LNCaP clone FGC (cell line): ENCODE data around the gene SOX6.

ENCODE experiments used
- DNase-seq: peaks from one replicate; pipeline ENCODE4 v3.0.0-alpha.2; 2011; ENCODE audit warnings: low read depth
- H3K4me3 ChIP-seq: 2 replicates; pipeline ENCODE4 v1.5.1; 2011; ENCODE audit warnings: mild to moderate bottlenecking, low read depth, low read length, control low read depth
- TF ChIP-seq, protein P1 (sequence below): IDR thresholded peaks from 2 replicates; pipeline ENCODE4 v1.5.1; 2012; ENCODE audit warnings: mild to moderate bottlenecking; ENCODE audit not compliant: control insufficient read depth, insufficient read depth; ENCODE audit errors: extremely low read depth

Gene SOX6

DNA sequence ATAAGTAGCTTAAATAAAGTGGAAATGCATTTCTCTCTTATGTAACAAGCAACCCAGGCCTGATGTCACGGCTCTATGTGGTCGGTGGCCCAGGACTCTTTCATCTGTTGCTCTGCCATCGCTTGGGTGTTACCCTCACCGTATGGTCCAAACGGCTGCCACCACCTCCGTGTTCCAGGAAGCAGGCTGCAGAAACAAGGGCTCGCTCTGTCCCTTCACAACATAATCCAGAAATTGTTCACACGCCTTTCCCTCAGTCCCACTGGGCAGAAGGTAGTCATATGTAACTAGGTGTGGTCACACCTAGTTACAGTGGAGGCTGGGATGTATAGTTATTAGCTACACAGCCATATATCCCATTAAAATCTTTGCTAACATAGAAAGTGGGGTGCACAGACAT lies 421.0 kb downstream of the SOX6 start:
- DNase-seq: no peak
- TF ChIP-seq, protein P1, sequence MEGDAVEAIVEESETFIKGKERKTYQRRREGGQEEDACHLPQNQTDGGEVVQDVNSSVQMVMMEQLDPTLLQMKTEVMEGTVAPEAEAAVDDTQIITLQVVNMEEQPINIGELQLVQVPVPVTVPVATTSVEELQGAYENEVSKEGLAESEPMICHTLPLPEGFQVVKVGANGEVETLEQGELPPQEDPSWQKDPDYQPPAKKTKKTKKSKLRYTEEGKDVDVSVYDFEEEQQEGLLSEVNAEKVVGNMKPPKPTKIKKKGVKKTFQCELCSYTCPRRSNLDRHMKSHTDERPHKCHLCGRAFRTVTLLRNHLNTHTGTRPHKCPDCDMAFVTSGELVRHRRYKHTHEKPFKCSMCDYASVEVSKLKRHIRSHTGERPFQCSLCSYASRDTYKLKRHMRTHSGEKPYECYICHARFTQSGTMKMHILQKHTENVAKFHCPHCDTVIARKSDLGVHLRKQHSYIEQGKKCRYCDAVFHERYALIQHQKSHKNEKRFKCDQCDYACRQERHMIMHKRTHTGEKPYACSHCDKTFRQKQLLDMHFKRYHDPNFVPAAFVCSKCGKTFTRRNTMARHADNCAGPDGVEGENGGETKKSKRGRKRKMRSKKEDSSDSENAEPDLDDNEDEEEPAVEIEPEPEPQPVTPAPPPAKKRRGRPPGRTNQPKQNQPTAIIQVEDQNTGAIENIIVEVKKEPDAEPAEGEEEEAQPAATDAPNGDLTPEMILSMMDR: no peak
- no peak overlapping the region for H3K4me3 ChIP-seq

DNA sequence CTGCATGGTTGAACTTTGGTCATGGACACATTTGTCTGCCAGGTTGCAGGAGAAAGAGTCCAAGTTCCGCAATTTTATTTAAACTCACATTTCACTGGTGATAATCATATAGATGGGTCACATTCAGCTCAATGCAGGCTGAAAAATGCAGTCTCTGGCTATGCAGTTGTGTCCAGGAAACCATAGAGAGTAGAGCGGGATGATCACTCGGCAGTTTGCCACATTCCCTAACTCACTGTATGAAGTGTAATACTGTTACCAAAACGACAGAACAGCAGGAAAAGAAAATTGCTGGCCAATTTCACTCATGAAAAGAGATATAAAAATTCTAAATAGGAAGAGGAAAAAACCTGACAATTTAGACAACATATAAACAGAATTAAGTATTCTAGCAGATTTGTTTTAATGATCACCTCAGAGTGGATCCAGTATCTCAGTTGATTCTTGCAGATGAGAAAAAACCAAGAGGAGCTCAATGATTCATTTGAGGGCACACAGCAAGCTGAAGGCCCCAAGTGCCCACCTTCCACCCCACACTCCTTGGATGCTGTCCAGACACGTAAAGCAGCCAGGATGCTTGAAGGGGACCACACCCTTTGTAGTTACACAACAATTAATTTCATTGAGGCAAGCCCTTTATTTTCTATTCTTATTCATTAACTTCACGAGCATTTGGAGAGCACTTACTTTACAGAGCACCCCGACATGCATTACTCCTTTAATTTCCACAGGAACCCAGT lies 422.3 kb downstream of the SOX6 start:
- TF ChIP-seq, protein P1: no peak
- no peak for DNase-seq

DNA sequence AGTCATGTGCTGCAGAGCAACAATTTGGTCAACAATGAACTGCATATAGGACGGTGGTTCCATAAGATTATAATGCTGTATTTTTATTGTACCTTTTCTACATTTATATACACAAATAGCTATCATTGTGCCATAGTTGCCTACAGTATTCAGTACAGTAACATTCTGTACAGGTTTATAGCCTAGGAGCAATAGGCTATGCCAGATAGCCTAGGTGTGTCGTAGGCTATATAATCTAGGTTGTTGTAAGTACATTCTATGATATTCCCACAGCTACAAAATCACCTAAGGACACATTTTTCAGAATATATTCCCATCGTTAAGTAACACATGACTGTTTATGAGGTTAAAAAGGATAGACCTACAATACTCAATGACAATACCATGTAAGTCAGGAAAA lies 423.9 kb downstream of the SOX6 start:
- TF ChIP-seq, protein P1: no peak
- no peak overlapping the region for H3K4me3 ChIP-seq
- no peak for DNase-seq

More for the DNA sequence above, 422.3 kb downstream of the SOX6 start:
- H3K4me3 ChIP-seq: no peak overlapping the region

DNA sequence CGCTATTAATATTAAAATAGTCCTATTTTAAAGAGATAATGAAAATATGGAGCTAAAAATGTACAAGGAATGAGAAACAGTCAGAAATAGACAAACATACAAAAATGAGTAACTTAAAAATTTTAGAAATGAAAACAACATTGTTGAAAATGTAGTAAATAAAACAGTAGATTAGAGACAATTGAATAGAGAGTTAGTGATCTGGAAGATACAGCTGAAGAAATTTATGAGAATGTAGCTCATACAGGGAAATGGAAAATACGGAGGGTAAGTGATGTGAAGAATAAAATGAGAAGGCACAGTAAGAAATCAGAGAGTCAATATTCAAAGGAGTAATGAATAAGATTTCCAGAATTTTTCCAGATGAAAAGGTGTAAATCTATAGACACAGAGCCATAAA lies 424.8 kb downstream of the SOX6 start:
- TF ChIP-seq, protein P1: no peak

DNA sequence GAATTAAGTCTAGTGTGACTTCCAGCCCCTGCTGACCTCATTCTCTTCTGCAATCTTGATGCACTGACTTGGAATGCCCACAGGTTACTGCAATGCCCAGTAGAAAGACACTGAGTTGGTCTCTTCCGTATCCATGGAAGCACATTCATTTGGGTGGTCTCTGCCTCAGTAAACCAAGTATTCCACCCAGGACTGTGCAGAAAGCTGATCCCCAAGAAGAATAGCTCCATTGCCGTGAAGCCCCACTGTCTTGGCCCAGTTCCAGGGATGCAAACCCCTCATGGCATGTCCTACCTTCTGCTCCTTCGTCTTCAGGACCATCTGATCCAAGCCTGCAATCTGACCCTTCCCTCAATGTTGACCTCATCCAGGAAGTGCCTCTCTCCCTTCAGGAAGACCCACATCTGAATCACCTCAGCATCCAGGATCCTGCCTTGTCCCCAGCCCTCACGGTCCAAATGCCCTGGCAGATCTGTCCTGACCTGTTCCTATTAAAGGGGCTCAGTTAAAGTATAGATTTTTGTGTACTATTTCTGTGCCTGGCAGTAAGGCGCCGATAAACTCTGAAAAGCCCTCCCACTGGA lies 425.8 kb downstream of the SOX6 start:
- DNase-seq: no peak
- H3K4me3 ChIP-seq: no peak overlapping the region
- TF ChIP-seq, protein P1: no peak

More for the DNA sequence above, 424.8 kb downstream of the SOX6 start:
- H3K4me3 ChIP-seq: no peak overlapping the region
- no peak for DNase-seq

DNA sequence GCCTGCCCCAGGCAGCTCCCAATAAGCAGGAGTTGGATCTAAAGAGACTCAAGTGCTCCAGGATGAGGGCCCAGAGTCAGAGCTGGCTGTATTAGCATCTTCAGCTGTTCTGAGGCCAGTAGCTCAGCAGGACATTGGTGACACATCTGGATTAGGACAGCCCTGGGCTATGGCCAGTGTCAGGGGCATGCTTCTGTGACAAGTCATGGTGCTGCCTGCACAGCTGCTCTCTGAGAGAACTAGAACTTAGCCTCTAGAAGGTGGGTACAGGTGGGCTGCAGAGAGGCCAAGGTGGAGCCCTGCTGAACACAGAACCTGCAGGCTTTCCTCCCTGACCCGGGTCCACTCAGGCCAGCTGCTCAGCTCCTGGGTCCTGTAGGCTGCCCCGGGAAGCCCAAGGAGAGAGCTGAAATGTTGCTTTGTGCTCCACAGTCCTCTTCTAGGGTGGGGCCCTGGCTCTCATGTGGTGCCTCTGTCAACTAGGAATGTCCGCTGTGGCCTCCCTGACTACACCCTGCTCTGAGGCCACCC lies 426.9 kb downstream of the SOX6 start:
- H3K4me3 ChIP-seq: no peak overlapping the region
- no peak for DNase-seq
- TF ChIP-seq, protein P1: no peak
